Thoracic aorta (tissue), 2 donors: Measurements from ENCODE around the gene TCP11. TPM values are rescaled to one million over a fixed set of nuclear protein-coding genes. Genes with fewer than 3 reads are reported as not detected.

Experiments used
- ATAC-seq: fragments of 150-250 bp; one replicate; pipeline ENCODE4 v1.8.0; 2017; ENCODE audit warnings: low read depth; ENCODE audit not compliant: insufficient number of reproducible peaks, low FRiP score
- DNase-seq: peaks from one replicate; pipeline ENCODE4 v3.0.0-alpha.2; 2020; ENCODE audit warnings: low spot score
- H3K27ac ChIP-seq, 2 donors: fragments of 200-600 bp; sonication (generic); 1 replicate in 1 of 2; 2 replicates in 1 of 2; pipeline ENCODE4 v1.5.1; 2016; ENCODE audit warnings: mild to moderate bottlenecking in 2 of 2, moderate library complexity in 2 of 2
- H3K27me3 ChIP-seq: fragments of 200-600 bp; sonication (generic); replicated peaks from 2 replicates; pipeline ENCODE4 v1.6.0; 2016; ENCODE audit warnings: mild to moderate bottlenecking; ENCODE audit not compliant: insufficient read depth
- H3K36me3 ChIP-seq: fragments of 200-600 bp; sonication (generic); one replicate; pipeline ENCODE4 v1.5.1; 2016
- H3K4me1 ChIP-seq, 2 donors: fragments of 200-600 bp; sonication (generic); 1 replicate in 1 of 2; 2 replicates in 1 of 2; pipeline versions ENCODE4 v1.5.1 to v1.6.0; 2016; ENCODE audit warnings: low read depth in 2 of 2, mild to moderate bottlenecking in 1 of 2; ENCODE audit not compliant: control insufficient read depth in 1 of 2
- H3K4me3 ChIP-seq: fragments of 200-600 bp; sonication (generic); 2 replicates; pipeline ENCODE4 v1.5.1; 2016; ENCODE audit warnings: mild to moderate bottlenecking
- H3K9me3 ChIP-seq: fragments of 200-600 bp; sonication (generic); 2 replicates; pipeline ENCODE4 v1.5.1; 2016
- CTCF ChIP-seq: fragments of 200-600 bp; sonication (generic); IDR thresholded peaks from one replicate; pipeline ENCODE4 v1.5.1; 2019; ENCODE audit warnings: antibody characterized with exemption
- total RNA-seq, 2 donors: library from RNA; depleted of rRNA; stranded (reverse); fragments of >200 nt; gene quantifications; one replicate each; pipeline versions ENCODE4 v1.1.0 to v1.2.3, GENCODE V29; 2016

Gene TCP11
- total RNA-seq, 2 donors from 2014 or later, result not detected

- Histone ChIP-seq H3K9me3 (no peaks in the 10 kb centered on the region), H3K27ac (peak overlapping the region; percentile 86 to 88), H3K4me3 (no peak overlapping the region), H3K27me3 (no peaks in the 10 kb centered on the region), H3K36me3 (no peaks in the 10 kb centered on the region), H3K4me1 (peaks cover 26 to 59% of the 10 kb centered on the region in 2 donors)
- ATAC-seq (no peak), DNase-seq (no peak)
- TF ChIP-seq CTCF, result no peak
Observed at GRCh38 chr6:35185302-35185681, 44.2 kb upstream of the TCP11 start.

GRCh38 chr6:35184580-35185301 is 43.6 kb upstream of the TCP11 start:
- TF ChIP-seq CTCF, result no peak
- no peak for ATAC-seq
- Histone ChIP-seq H3K27me3 (no peaks in the 10 kb centered on the region), H3K36me3 (no peaks in the 10 kb centered on the region), H3K4me3 (no peak overlapping the region), H3K4me1 (peaks cover 29 to 59% of the 10 kb centered on the region in 2 donors), H3K27ac (peak overlapping the region; percentile 86 to 88), H3K9me3 (no peaks in the 10 kb centered on the region)
- no peak for DNase-seq

- no peaks in the 10 kb centered on the region for H3K27me3 ChIP-seq
- no peak overlapping the region for H3K4me3 ChIP-seq
- ATAC-seq, result no peak
- H3K36me3 ChIP-seq, result no peaks in the 10 kb centered on the region
- no peak for TF ChIP-seq CTCF
- DNase-seq, result no peak
- H3K9me3 ChIP-seq, result no peaks in the 10 kb centered on the region
- peak overlapping the region; percentile 86 to 88 for H3K27ac ChIP-seq
- H3K4me1 ChIP-seq, result peaks cover 37 to 66% of the 10 kb centered on the region in 2 donors
Observed at GRCh38 chr6:35183935-35184334, 42.8 kb upstream of the TCP11 start.

GRCh38 chr6:35183281-35183680 is 42.1 kb upstream of the TCP11 start:
- Histone ChIP-seq H3K4me1 (peaks cover 43 to 73% of the 10 kb centered on the region in 2 donors), H3K36me3 (no peaks in the 10 kb centered on the region), H3K27me3 (no peaks in the 10 kb centered on the region), H3K27ac (peak overlapping the region; percentile 86 to 88), H3K4me3 (no peak overlapping the region), H3K9me3 (no peaks in the 10 kb centered on the region)
- TF ChIP-seq CTCF, result no peak
- ATAC-seq (no peak), DNase-seq (no peak)

GRCh38 chr6:35181933-35182612 is 40.9 kb upstream of the TCP11 start:
- H3K27ac ChIP-seq, result peak overlapping the region; percentile 85 to 91
- DNase-seq, result peak; percentile 57

More at GRCh38 chr6:35181933-35182612, 40.9 kb upstream of the TCP11 start:
- Histone ChIP-seq H3K4me1 (peaks cover 43 to 81% of the 10 kb centered on the region in 2 donors), H3K27me3 (no peaks in the 10 kb centered on the region), H3K36me3 (no peaks in the 10 kb centered on the region), H3K4me3 (peak overlapping the region; percentile 58), H3K9me3 (no peaks in the 10 kb centered on the region)
- peak; percentile 69 for ATAC-seq
- no peak for TF ChIP-seq CTCF
